Effector memory CD8-positive, alpha-beta T cell (primary cell): ENCODE measurements around the gene PRAMEF1.
"Not testable (repeated sequence)": the region's sequence is repeated elsewhere in the genome, so short reads cannot be mapped to it uniquely, and the experiment has no call there.

Experiments used
- ATAC-seq: fragments of 150-1000 bp; cut with Tn5 transposase; replicated peaks from 2 replicates; pipeline ENCODE4 v1.10.0; 2021; ENCODE audit warnings: mild to moderate bottlenecking, moderate library complexity
- DNase-seq, 3 experiments: peaks; one replicate each; pipeline ENCODE4 v3.0.0; 2021
- H3K27ac Mint-ChIP-seq, 2 donors: one replicate each; pipeline ENCODE4 v1.8.0; 2022; ENCODE audit warnings: mild to moderate bottlenecking in 2 of 2, mixed read lengths in 2 of 2, moderate library complexity in 2 of 2
- H3K27me3 Mint-ChIP-seq, 2 donors: one replicate each; pipeline ENCODE4 v1.8.0; 2022; ENCODE audit warnings: mixed read lengths in 2 of 2
- H3K36me3 Mint-ChIP-seq: one replicate; pipeline ENCODE4 v1.8.0; 2022; ENCODE audit warnings: mild to moderate bottlenecking, moderate library complexity, mixed read lengths; ENCODE audit not compliant: insufficient read depth
- H3K4me1 Mint-ChIP-seq, 2 donors: one replicate each; pipeline ENCODE4 v1.8.0; 2022; ENCODE audit warnings: low read depth in 2 of 2, mixed read lengths in 2 of 2
- H3K4me3 Mint-ChIP-seq, 2 donors: one replicate each; pipeline ENCODE4 v1.8.0; 2022; ENCODE audit warnings: mild to moderate bottlenecking in 2 of 2, mixed read lengths in 2 of 2, moderate library complexity in 2 of 2
- H3K9me3 Mint-ChIP-seq, 2 donors: one replicate each; pipeline ENCODE4 v1.8.0; 2022; ENCODE audit warnings: mixed read lengths in 2 of 2

The PRAMEF1 gene

GRCh38 chr1:12764016-12764415, 27.2 kb upstream of the PRAMEF1 start:
- H3K27ac Mint-ChIP-seq = no peak overlapping the region
- H3K36me3 Mint-ChIP-seq = no peaks in the 10 kb centered on the region
- H3K4me3 Mint-ChIP-seq = no peak overlapping the region
- peaks cover 32 to 52% of the 10 kb centered on the region in 2 donors for H3K27me3 Mint-ChIP-seq
- H3K9me3 Mint-ChIP-seq = no peaks in the 10 kb centered on the region
- DNase-seq = no peak
- ATAC-seq = no peak
- H3K4me1 Mint-ChIP-seq = no peaks in the 10 kb centered on the region

GRCh38 chr1:12769031-12769430, 22.2 kb upstream of the PRAMEF1 start:
- no peak overlapping the region for H3K27ac Mint-ChIP-seq
- H3K9me3 Mint-ChIP-seq = no peaks in the 10 kb centered on the region
- H3K4me1 Mint-ChIP-seq = no peaks in the 10 kb centered on the region
- no peak for DNase-seq
- no peak overlapping the region for H3K4me3 Mint-ChIP-seq
- H3K27me3 Mint-ChIP-seq = peaks cover 60 to 65% of the 10 kb centered on the region in 2 donors
- no peaks in the 10 kb centered on the region for H3K36me3 Mint-ChIP-seq
- no peak for ATAC-seq

GRCh38 chr1:12769976-12770505, 21.2 kb upstream of the PRAMEF1 start:
- no peaks in the 10 kb centered on the region for H3K9me3 Mint-ChIP-seq
- H3K4me1 Mint-ChIP-seq = no peaks in the 10 kb centered on the region
- H3K27ac Mint-ChIP-seq = no peak overlapping the region
- no peak overlapping the region for H3K4me3 Mint-ChIP-seq
- H3K36me3 Mint-ChIP-seq = no peaks in the 10 kb centered on the region
- DNase-seq (no peak), ATAC-seq (no peak)
- peaks cover 62 to 71% of the 10 kb centered on the region in 2 donors for H3K27me3 Mint-ChIP-seq

- no peaks in the 10 kb centered on the region for H3K4me1 Mint-ChIP-seq
- peaks cover 61 to 77% of the 10 kb centered on the region in 2 donors for H3K27me3 Mint-ChIP-seq
- no peak overlapping the region for H3K27ac Mint-ChIP-seq
- DNase-seq (no peak), ATAC-seq (no peak)
- no peak overlapping the region for H3K4me3 Mint-ChIP-seq
- H3K9me3 Mint-ChIP-seq = no peaks in the 10 kb centered on the region
- H3K36me3 Mint-ChIP-seq = no peaks in the 10 kb centered on the region
Measured at GRCh38 chr1:12770620-12771019, 20.6 kb upstream of the PRAMEF1 start.

GRCh38 chr1:12771186-12771585, 20.0 kb upstream of the PRAMEF1 start:
- H3K36me3 Mint-ChIP-seq = no peaks in the 10 kb centered on the region
- ATAC-seq (no peak), DNase-seq (no peak)
- no peak overlapping the region for H3K4me3 Mint-ChIP-seq
- no peaks in the 10 kb centered on the region for H3K4me1 Mint-ChIP-seq
- no peaks in the 10 kb centered on the region for H3K9me3 Mint-ChIP-seq
- no peak overlapping the region for H3K27ac Mint-ChIP-seq
- peaks cover 61 to 82% of the 10 kb centered on the region in 2 donors for H3K27me3 Mint-ChIP-seq

- Mint-ChIP-seq H3K9me3 (no peaks in the 10 kb centered on the region), H3K4me1 (no peaks in the 10 kb centered on the region), H3K27ac (no peak overlapping the region), H3K27me3 (peaks cover 63 to 91% of the 10 kb centered on the region in 2 donors), H3K4me3 (no peak overlapping the region), H3K36me3 (no peaks in the 10 kb centered on the region)
- DNase-seq (no peak), ATAC-seq (no peak)
Measured at GRCh38 chr1:12772520-12772919, 18.7 kb upstream of the PRAMEF1 start.

- H3K36me3 Mint-ChIP-seq = no peaks in the 10 kb centered on the region
- peaks cover 64 to 91% of the 10 kb centered on the region in 2 donors for H3K27me3 Mint-ChIP-seq
- DNase-seq (no peak), ATAC-seq (no peak)
- H3K4me3 Mint-ChIP-seq = no peak within 1 kb of the TSS
- H3K4me1 Mint-ChIP-seq = no peaks in the 10 kb centered on the region
- no peaks in the 10 kb centered on the region for H3K9me3 Mint-ChIP-seq
- H3K27ac Mint-ChIP-seq = no peak within 1 kb of the TSS
Measured at GRCh38 chr1:12773438-12773837, 17.8 kb upstream of the PRAMEF1 start, which contains the start of gene PRAMEF12. PRAMEF12 (plus strand) TSS chr1:12773738; CDS start chr1:12774868, 1,130 bp downstream.

GRCh38 chr1:12774801-12775345, 16.3 kb upstream of the PRAMEF1 start:
- Mint-ChIP-seq H3K4me1 (no peaks in the 10 kb centered on the region), H3K36me3 (no peaks in the 10 kb centered on the region), H3K27me3 (peaks cover 67 to 91% of the 10 kb centered on the region in 2 donors), H3K27ac (no peak overlapping the region), H3K9me3 (no peaks in the 10 kb centered on the region), H3K4me3 (no peak overlapping the region)
- no peak for ATAC-seq
- no peak for DNase-seq

GRCh38 chr1:12775443-12775842, 15.8 kb upstream of the PRAMEF1 start:
- H3K9me3 Mint-ChIP-seq = no peaks in the 10 kb centered on the region
- no peak overlapping the region for H3K27ac Mint-ChIP-seq
- H3K4me1 Mint-ChIP-seq = no peaks in the 10 kb centered on the region
- H3K36me3 Mint-ChIP-seq = no peaks in the 10 kb centered on the region
- DNase-seq (no peak), ATAC-seq (no peak)
- peaks cover 61 to 86% of the 10 kb centered on the region in 2 donors for H3K27me3 Mint-ChIP-seq
- H3K4me3 Mint-ChIP-seq = no peak overlapping the region

GRCh38 chr1:12776801-12777557, 14.2 kb upstream of the PRAMEF1 start:
- no peaks in the 10 kb centered on the region for H3K4me1 Mint-ChIP-seq
- ATAC-seq (no peak), DNase-seq (no peak)
- H3K27me3 Mint-ChIP-seq = peaks cover 46 to 71% of the 10 kb centered on the region in 2 donors
- H3K27ac Mint-ChIP-seq = no peak overlapping the region
- no peaks in the 10 kb centered on the region for H3K36me3 Mint-ChIP-seq
- H3K4me3 Mint-ChIP-seq = no peak overlapping the region
- no peaks in the 10 kb centered on the region for H3K9me3 Mint-ChIP-seq

- H3K4me3 Mint-ChIP-seq = no peak overlapping the region
- H3K27ac Mint-ChIP-seq = no peak overlapping the region
- H3K4me1 Mint-ChIP-seq = no peaks in the 10 kb centered on the region
- no peaks in the 10 kb centered on the region for H3K9me3 Mint-ChIP-seq
- ATAC-seq (no peak), DNase-seq (no peak)
- no peaks in the 10 kb centered on the region for H3K36me3 Mint-ChIP-seq
- H3K27me3 Mint-ChIP-seq = peaks cover 39 to 60% of the 10 kb centered on the region in 2 donors
Measured at GRCh38 chr1:12778061-12778460, 13.1 kb upstream of the PRAMEF1 start.

GRCh38 chr1:12778907-12779306, 12.3 kb upstream of the PRAMEF1 start:
- no peak overlapping the region for H3K27ac Mint-ChIP-seq
- no peaks in the 10 kb centered on the region for H3K9me3 Mint-ChIP-seq
- ATAC-seq = no peak
- no peaks in the 10 kb centered on the region for H3K36me3 Mint-ChIP-seq
- no peak overlapping the region for H3K4me3 Mint-ChIP-seq
- peaks cover 37 to 55% of the 10 kb centered on the region in 2 donors for H3K27me3 Mint-ChIP-seq
- no peaks in the 10 kb centered on the region for H3K4me1 Mint-ChIP-seq
- DNase-seq = no peak

- not testable (repeated sequence) for H3K27ac Mint-ChIP-seq, ATAC-seq, H3K36me3 Mint-ChIP-seq, H3K4me3 Mint-ChIP-seq, H3K4me1 Mint-ChIP-seq, DNase-seq
- Mint-ChIP-seq H3K9me3 (peaks cover 3 to 10% of the 10 kb centered on the region in 2 donors), H3K27me3 (peaks cover 31 to 35% of the 10 kb centered on the region in 2 donors)
Measured at GRCh38 chr1:12781488-12781887, 9.7 kb upstream of the PRAMEF1 start.

- DNase-seq, H3K4me3 Mint-ChIP-seq, H3K27ac Mint-ChIP-seq, H3K4me1 Mint-ChIP-seq, ATAC-seq, H3K36me3 Mint-ChIP-seq: not testable (repeated sequence)
- H3K9me3 Mint-ChIP-seq = peaks cover 3 to 10% of the 10 kb centered on the region in 2 donors
- H3K27me3 Mint-ChIP-seq = peaks cover 10 to 12% of the 10 kb centered on the region in 2 donors
Measured at GRCh38 chr1:12783783-12784182, 7.4 kb upstream of the PRAMEF1 start.
